ENCODE results near the gene TPSAB1.
"Not testable (repeated sequence)": the region's sequence is repeated elsewhere in the genome, so short reads cannot be mapped to it uniquely, and the experiment has no call there.

The TPSAB1 gene

GRCh38 chr16:1253701-1254364 is 13.3 kb downstream of the TPSAB1 start:
- DNase-seq = not testable (repeated sequence)

DNA sequence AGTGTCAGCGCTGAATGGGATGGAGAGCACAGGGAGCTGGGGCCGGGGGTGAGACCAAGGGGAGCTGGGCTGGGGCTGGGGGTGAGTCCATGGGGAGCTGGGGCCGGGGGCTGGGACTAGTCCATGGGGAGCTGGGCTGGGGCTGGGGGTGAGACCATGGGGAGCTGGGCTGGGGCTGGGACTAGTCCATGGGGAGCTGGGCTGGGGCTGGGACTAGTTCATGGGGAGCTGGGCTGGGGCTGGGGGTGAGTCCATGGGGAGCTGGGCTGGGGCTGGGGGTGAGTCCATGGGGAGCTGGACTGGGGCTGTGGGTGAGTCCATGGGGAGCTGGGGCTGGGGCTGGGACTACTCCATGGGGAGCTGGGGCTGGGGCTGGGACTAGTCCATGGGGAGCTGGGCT is 14.3 kb downstream of the TPSAB1 start:
- not testable (repeated sequence) for DNase-seq

DNA sequence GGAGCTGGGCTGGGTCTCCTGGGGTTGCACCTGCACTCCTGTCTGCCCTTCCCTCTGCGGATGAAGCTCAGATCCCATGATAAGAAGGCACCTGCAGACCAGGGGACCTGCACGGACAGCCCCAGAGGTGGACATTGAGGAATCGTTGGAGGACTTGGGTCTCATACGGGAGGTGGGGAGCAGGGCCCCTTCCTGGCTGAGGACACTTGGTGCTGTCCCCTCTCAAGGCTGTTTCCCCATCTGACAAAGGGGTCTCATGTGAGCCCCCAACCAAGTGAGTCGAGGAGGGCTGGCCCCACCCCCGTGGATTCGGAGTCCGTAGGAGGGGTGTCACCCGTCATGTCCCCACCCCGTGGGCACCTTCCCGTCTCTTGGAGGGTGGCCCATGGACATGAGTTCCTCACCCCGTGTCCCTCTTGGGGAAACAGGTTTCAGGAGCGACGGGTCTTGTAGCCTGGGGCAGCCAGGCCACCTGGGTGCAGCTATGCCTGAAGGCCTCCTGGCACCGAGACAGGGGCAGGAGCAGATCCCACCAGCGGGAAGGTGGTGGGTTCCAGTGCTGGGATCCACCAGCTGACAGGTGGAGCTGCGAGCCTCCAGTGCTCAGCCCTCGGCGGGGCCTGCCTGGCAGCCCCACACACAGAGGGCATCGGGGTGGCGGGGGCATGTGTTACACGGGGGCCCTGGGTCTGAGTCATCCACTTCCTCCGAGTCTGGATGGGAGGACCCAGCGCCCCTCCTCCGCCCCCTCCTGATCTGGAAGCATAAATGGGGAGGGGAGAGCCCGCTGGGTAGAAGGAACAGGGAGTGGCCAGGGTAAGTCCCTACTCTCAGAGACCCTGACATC is 15.0 kb downstream of the TPSAB1 start, which contains the start of gene TPSD1:
Gene TPSD1, plus strand, starts transcription at position 794 of the 847 bp plus-strand sequence. CDS start 212 bp downstream, outside the sequence.
- DNase-seq = not testable (repeated sequence)

- not testable (repeated sequence) for DNase-seq
Observed at GRCh38 chr16:1256296-1256873, 15.9 kb downstream of the TPSAB1 start.

DNA sequence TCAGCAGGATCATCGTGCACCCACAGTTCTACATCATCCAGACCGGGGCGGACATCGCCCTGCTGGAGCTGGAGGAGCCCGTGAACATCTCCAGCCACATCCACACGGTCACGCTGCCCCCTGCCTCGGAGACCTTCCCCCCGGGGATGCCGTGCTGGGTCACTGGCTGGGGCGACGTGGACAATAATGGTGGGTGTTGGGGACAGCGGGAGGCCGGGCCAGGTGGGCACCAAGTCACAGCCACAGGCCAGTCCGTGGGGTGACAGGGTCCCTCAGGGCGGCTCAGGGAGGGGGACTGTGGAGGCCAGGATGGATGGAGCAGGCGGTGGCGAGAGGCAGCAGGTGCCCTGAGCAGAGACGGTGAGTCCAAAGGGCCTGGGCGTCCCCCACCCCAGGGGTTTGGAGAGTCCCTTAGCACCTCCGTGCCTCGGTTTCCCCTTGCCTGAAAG is 16.4 kb downstream of the TPSAB1 start:
- DNase-seq = no peak

- DNase-seq = no peak
Observed at GRCh38 chr16:1257561-1258224, 17.2 kb downstream of the TPSAB1 start.

DNA sequence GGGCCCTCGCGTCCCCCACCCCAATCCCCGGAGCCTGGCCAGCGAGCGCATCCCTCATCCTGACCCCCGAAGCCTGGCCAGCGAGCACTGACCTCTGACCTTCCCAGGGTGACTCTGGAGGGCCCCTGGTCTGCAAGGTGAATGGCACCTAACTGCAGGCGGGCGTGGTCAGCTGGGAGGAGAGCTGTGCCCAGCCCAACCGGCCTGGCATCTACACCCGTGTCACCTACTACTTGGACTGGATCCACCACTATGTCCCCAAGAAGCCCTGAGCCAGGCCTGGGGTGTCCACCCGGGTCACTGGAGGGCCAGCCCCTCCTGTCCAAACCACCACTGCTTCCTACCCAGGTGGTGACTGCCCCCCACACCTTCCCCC is 17.7 kb downstream of the TPSAB1 start:
- no peak for DNase-seq

DNA sequence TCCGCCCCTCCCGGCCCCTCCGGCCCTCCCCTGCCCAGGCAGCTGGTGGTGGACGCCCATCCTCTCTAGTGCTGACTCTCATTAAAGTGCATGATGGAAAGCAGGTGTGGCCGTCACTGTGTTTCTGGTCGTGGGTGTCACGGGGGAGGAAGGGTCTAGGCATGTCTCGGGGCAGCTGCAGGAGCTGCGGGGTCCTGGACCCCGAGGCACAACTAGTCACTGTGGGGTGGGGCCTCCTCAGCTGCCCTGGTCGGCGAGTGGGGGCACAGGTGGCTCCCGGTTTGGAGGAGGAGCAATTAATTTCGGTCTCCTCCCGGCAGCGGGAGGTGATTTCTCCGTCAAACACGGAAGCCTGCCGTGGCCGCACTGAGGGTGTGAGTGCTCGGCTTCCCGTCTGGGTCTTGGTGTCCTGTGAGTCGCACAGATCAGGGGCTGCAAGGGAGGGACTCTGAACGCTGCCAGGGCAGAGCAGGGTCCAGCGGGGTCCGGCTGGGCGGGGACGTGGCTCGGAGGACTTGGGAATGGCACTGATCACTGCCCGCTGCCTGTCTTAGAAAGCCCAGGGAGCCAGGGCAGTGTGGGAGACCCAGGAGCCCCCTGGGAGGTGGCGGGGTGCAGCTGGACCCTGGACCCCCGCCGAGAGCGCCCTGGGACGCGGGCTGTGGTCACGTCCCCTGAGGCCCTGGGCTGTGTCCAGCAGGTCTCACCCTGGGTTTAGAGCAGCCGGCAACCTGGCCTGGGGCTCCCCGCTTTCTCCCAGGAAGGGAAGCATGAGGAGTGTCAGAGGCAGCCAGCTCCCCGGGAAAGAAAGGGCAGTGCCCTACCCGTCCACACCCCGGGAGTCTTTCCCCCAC is 18.6 kb downstream of the TPSAB1 start:
- peak; percentile 12 for DNase-seq

DNA sequence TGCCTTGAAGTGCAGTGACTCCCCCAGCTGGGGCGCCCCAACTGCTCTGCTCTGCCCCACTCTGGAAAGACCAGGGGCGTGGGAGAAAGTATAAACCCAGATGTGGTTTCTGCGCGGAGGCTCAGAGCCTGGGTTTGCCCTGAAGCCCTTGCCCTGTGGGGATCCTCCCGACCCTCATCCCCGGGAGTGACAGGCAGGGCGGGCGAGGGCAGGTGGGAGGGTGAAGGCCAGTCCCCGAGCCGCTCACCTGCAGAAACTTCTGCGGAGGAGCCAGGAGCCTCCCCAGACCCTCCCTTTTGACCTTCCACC is 19.2 kb downstream of the TPSAB1 start:
- DNase-seq = no peak

- no peak for DNase-seq
Observed at GRCh38 chr16:1260101-1260680, 19.7 kb downstream of the TPSAB1 start.

- DNase-seq = no peak
Observed at GRCh38 chr16:1261131-1261892, 20.8 kb downstream of the TPSAB1 start.

GRCh38 chr16:1262210-1262845 is 21.8 kb downstream of the TPSAB1 start:
- no peak for DNase-seq

GRCh38 chr16:1262846-1263221 is 22.3 kb downstream of the TPSAB1 start:
- DNase-seq = no peak

DNA sequence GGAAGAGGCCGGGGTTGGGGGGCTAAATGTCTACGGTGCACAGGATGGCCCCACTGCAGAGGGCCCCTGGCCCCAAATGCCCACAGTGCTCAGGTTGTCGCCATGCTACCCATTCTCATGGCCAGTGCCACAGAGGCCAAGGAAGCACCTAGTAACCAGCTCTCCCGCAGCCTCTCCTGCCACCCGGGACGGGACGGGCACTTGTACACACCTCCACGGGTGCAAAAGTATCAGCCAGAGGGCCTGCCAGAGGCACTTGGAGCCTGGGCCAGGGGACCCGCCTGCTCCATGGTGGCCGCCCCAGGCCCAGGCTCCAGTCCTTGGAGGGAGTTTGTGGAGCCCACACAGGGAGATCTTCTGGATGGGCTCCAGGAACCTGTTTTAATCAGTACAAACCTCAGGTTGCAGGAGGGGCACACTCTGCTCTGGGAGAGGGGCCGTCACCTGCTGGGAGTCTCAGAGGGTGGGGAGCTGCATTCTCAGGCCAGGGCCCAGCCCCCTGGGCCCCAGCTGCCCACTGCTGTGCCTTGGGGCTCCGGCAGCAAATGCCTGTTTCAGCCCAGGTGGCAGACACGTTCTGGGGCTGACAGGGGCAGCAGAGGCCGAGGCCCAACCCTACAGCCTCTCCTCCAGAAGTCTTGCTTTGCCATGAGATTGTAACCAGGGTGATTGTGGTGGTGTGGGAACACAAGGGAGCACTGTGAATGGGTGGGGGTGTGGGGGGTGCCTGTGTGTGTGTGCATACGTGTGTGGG is 23.3 kb downstream of the TPSAB1 start:
- no peak for DNase-seq

DNA sequence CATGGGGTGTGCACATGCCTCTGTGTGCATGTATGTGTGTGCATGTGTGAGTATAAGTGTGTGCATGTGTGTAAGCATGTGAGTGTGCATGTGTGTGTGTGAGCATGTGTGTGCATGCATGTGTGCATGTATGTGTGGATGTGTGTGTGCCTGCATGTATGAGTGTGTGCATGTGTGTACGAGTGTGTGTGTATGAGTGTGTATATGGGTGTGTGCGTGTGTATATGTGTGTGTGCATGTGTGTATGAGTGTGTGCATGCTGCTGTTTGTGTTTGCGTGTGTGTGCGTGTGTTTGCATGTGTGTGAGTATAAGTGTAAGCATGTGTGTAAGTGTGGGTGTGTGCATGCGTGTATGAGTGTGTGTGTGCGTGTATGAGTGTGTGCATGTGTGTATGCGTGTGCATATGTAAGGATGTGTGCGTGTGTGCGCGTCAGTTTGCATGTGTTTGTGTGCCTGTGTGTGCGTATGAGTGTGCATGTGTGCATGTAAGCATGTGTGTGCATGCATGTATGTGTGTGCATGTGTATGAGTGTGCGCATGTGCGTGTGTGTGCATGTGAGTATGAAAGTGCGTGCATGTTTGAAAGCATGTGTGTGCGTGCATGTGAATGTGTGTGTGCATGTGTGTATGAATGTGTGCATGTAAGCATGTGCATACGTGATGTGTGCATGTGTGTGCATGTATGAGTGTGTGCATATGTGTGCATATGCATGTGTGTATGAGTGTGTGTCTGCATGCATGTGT is 24.0 kb downstream of the TPSAB1 start:
- DNase-seq = no peak

- no peak for DNase-seq
Observed at GRCh38 chr16:1265090-1265630, 24.7 kb downstream of the TPSAB1 start.

GRCh38 chr16:1265826-1266225 is 25.3 kb downstream of the TPSAB1 start:
- no peak for DNase-seq

- not testable (repeated sequence) for DNase-seq
Observed at GRCh38 chr16:1269418-1269817, 28.9 kb downstream of the TPSAB1 start.

- DNase-seq = no peak
Observed at GRCh38 chr16:1271380-1271723, 30.8 kb downstream of the TPSAB1 start.

Data from NCI-H1105 treated with DMSO at 0.1 percent for 48 hours (cell line).